Astrocyte of the cerebellum (primary cell): ENCODE measurements around the gene MIS12.

Experiments used
- DNase-seq: peaks from one replicate; pipeline ENCODE4 v3.0.0-alpha.2; 2011; ENCODE audit warnings: low read depth
- H3K4me3 ChIP-seq: 2 replicates; pipeline ENCODE4 v1.5.1; 2011; ENCODE audit warnings: mild to moderate bottlenecking, low read depth, low read length, moderate library complexity
- in situ Hi-C: cut with HindIII; loops from 2 replicates; pipeline ENCODE4 v1.10.0; 2017; ENCODE audit warnings: low sequenced_read_pairs
- TF ChIP-seq, protein P1 (sequence below): IDR thresholded peaks from 2 replicates; pipeline ENCODE4 v1.5.1; 2012; ENCODE audit warnings: low read length, low read depth, moderate library complexity, mild to moderate bottlenecking; ENCODE audit errors: missing control alignments

MIS12 gene

DNA sequence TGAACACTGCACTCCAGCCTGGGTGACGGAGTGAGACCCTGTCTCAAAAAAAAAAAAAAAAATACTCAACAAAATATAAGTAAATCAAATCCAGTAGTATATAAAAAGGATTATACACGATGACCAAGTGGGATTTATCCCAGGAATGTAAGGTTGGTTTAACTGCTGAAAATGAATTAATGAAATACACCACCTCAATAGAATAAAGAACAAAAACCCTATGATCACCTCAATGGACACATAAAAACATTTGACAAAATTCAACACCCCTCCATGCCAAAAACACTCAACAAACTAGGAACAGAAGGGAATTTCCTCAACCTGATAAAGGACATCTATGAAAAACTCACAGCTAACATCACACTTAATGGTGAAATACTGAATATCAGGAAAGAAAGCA is 6.6 kb downstream of the MIS12 start:
- TF ChIP-seq, protein P1, sequence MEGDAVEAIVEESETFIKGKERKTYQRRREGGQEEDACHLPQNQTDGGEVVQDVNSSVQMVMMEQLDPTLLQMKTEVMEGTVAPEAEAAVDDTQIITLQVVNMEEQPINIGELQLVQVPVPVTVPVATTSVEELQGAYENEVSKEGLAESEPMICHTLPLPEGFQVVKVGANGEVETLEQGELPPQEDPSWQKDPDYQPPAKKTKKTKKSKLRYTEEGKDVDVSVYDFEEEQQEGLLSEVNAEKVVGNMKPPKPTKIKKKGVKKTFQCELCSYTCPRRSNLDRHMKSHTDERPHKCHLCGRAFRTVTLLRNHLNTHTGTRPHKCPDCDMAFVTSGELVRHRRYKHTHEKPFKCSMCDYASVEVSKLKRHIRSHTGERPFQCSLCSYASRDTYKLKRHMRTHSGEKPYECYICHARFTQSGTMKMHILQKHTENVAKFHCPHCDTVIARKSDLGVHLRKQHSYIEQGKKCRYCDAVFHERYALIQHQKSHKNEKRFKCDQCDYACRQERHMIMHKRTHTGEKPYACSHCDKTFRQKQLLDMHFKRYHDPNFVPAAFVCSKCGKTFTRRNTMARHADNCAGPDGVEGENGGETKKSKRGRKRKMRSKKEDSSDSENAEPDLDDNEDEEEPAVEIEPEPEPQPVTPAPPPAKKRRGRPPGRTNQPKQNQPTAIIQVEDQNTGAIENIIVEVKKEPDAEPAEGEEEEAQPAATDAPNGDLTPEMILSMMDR: no peak
- in situ Hi-C loops: no loop called here
- H3K4me3 ChIP-seq: no peak overlapping the region
- DNase-seq: no peak

DNA sequence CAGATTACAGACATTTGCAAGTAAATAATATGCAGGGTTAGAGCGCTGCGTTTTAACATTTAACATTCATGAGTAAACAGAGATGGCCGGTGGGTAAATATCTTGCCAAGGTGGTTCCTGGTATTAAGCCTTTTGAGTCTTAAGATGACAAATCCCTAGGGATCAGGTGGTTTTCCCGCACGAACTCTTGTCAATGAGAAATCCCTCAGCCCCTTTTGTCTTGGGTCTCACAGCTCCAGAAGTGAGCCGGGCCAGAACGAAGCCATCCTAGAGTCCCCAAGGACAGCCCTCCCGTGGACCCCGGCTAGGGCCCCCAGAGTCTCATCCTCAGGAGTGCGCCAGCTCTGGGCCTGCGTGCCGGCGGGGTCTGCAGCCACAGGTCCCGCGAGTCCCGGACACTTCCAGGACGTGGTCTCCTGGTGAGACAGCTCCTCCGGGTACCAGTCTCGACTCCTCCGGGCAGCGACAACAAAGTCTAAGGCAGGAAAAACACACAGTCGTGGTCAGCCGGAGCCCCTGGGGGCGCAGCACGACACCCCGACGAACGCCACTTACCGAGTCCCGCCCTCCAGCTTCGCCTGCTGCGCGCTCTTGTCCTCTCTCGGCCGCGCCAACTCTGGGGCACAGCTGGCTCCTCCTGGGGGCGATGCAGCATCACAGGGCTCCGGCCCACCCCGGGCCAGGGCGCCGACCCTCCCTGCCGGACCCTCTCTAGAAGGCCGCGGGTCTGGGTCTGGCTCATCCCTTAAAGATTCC is 13.3 kb downstream of the MIS12 start:
- no peak for DNase-seq
- in situ Hi-C loops: no loop called here
- peak overlapping the region; percentile 68 for H3K4me3 ChIP-seq
- TF ChIP-seq, protein P1: no peak

DNA sequence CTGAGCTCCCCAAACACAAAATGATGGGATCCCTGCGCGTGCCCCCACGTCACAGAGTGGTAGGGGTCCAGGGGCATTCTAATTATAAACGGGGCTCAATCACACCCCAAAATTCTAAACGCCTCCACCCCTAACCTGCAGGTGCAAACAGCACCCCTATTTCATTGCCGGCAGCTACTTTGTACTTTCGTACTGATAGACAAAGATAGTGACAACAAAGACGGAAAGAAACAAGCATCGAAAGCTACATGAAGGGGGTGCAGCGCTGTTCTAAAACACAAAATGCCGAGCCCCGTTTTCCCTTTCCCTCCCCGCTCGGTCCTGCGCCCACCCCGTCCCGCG is 13.9 kb downstream of the MIS12 start:
- no peak for DNase-seq
- in situ Hi-C loops: no loop called here
- peak overlapping the region; percentile 68 for H3K4me3 ChIP-seq

DNA sequence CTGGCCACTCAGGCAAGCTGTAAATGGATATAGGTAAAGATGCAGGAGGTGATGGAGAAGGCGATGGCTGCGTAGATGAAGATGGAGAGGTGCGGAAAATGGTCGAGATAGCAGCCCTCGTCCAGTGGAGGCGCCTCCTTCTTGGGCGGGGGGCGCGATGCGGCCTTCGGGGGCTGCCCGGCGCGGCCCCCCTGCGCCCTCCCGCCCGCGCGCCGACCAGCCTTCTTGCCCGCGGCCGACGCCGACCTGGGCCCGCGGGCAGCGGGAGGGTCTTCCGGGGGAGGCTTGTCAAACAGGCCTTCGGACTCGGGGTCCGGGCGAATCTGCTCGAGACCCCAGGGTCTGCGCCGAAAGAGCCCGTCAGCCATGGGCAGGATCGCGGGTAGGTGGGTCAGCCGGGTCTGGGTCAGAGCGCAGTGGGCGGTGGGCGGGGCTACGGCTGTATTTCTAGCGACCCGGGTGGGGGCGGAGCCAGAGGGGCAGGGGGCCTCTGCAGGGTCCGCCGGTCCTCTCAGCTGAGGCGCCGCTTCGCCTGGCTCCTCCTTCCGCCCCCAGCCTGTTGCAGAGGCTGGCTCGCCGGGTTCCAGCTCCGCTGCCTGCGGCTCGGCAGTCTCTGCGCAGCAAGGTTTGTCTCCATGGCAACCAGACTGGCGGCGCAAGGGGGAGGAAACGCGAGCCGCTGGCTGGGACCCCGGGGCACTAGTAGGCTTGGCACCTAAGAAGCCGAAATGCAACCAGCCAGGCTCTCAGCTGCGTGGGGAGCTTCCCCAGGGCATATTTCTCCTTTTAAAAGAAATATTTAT is 14.4 kb downstream of the MIS12 start:
- H3K4me3 ChIP-seq: peak overlapping the region; percentile 68
- TF ChIP-seq, protein P1: no peak
- peak; percentile 77 for DNase-seq
- in situ Hi-C loops: no loop called here

More for the DNA sequence above, 13.9 kb downstream of the MIS12 start:
- TF ChIP-seq, protein P1: no peak

DNA sequence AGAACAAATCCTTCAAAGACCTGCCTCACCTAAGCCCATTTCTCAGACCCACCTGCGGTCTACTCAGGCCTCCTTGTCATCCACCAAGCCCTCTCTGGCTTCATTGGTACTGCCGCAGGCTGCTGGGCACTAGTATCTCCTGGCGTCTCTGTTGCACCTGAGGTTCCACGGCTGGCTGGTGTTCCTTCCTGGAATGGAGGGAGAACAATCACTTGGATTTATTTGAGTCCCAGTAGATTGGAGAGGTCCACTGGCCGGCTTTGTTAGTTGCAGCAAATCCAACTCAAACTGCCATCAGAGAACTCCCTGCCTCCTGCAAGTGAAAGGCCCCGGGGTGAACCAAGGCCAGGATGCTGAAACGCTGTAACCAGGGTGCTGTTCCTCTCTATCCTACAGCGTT is 15.3 kb downstream of the MIS12 start:
- DNase-seq: no peak
- no peak overlapping the region for H3K4me3 ChIP-seq
- TF ChIP-seq, protein P1: no peak
- in situ Hi-C loops: no loop called here

DNA sequence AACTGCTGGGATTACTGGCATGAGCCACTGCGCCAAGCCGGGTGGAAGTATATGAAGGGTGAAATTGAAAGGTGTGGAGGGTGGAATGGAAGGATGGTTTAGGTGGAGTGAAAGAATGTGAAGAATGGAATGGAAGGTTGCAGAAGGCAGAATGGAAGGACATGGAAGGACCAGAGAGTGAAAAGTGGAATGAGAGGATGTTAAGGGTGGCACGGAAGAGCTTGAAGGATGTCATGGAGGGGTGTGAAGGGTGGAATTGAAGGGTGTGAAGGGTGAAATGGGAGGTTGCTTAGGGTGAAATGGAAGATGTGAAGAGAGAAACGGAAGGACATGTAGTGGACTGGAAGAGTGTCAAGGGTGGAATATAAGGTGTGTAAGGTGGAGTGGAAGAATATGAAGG is 16.2 kb downstream of the MIS12 start:
- DNase-seq: no peak
- TF ChIP-seq, protein P1: no peak
- in situ Hi-C loops: no loop called here
- H3K4me3 ChIP-seq: no peak overlapping the region
